Measurements from ENCODE around the gene NAV3.
A peak's percentile ranks its signal among the peaks of the same experiment; 100 is the strongest.

The NAV3 gene

DNA sequence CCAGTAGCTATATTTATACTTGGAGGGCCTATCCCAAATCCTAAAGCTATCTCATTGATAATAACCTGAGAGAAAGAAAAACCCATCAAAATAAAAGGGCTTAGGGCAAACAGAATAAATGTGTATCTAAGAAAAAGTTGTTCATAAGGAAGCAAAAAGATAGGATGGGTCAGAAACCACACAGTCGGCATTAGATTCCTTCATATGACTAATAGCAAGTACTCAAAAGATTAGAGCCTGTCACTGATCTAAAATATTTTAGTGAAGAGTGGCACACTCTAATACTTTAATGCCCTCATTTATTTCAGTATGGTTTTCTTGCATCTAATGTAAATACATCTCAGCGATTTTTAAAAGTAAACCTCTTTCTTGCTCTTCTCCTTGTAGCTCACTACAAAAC lies 17.1 kb upstream of the NAV3 start:
- Histone ChIP-seq H3K27ac (no peak overlapping the region), H3K36me3 (replicated peaks) (no peaks in the 10 kb centered on the region), H3K4me3 (ENCODE audit: low read depth, low read length) (no peak overlapping the region), H3K27me3 (replicated peaks) (no peaks in the 10 kb centered on the region)
- DNase-seq, result peak; percentile 35
- TF ChIP-seq, protein P1, sequence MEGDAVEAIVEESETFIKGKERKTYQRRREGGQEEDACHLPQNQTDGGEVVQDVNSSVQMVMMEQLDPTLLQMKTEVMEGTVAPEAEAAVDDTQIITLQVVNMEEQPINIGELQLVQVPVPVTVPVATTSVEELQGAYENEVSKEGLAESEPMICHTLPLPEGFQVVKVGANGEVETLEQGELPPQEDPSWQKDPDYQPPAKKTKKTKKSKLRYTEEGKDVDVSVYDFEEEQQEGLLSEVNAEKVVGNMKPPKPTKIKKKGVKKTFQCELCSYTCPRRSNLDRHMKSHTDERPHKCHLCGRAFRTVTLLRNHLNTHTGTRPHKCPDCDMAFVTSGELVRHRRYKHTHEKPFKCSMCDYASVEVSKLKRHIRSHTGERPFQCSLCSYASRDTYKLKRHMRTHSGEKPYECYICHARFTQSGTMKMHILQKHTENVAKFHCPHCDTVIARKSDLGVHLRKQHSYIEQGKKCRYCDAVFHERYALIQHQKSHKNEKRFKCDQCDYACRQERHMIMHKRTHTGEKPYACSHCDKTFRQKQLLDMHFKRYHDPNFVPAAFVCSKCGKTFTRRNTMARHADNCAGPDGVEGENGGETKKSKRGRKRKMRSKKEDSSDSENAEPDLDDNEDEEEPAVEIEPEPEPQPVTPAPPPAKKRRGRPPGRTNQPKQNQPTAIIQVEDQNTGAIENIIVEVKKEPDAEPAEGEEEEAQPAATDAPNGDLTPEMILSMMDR (IDR thresholded peaks at IDR 0.05; ENCODE audit: low read depth, low read length, missing control alignments), result no peak
- in situ Hi-C loops (cut with HindIII; ENCODE audit: low pct_ligation_motif_present, low sequenced_read_pairs), result no loop called here

DNA sequence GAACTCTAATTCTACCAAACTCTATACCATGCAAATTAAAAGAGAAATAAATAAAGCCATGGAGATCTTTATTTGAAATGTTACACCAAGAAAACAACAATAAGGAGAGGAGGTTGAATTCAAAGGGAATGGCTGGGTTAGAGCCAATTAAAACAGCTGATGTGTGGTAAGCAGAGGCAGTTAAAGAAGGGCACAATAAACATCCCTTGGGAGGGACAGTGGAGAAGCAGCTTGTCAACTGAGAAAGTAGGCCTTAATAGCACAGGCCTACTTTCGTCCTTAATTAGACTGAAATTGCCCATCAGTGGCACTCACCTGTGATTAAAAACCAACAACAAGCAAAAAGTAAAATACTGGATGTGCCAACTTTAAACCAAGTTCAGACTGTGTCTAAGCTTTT lies 16.3 kb upstream of the NAV3 start:
- Histone ChIP-seq H3K36me3 (replicated peaks) (no peaks in the 10 kb centered on the region), H3K27me3 (replicated peaks) (no peaks in the 10 kb centered on the region), H3K4me3 (ENCODE audit: low read depth, low read length) (no peak overlapping the region), H3K27ac (no peak overlapping the region)
- TF ChIP-seq, protein P1 (IDR thresholded peaks at IDR 0.05; ENCODE audit: low read depth, low read length, missing control alignments), result no peak
- DNase-seq, result no peak
- in situ Hi-C loops (cut with HindIII; ENCODE audit: low pct_ligation_motif_present, low sequenced_read_pairs), result no loop called here

DNA sequence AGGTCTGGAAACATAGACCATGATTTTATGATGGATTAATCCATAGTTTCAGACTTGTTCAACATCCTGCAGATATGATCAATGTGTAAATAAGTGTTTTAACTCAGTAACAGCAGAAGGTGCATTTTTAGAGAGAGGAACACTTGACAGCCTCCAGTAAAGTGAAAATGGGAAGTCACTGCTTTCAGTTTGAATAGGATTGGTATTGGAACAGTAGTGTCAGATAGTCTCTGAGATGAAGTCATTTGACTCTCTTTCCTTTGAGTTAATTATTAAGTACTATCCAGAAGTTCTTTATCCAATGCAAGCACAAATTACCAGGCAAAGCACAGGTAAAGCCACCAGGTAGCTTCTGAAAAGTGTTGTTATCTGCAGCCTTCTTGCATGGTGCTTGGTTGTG lies 14.5 kb upstream of the NAV3 start:
- in situ Hi-C loops (cut with HindIII; ENCODE audit: low pct_ligation_motif_present, low sequenced_read_pairs), result no loop called here
- H3K27ac ChIP-seq, result no peak overlapping the region
- TF ChIP-seq, protein P1 (IDR thresholded peaks at IDR 0.05; ENCODE audit: low read depth, low read length, missing control alignments), result no peak
- DNase-seq, result no peak
- no peaks in the 10 kb centered on the region for H3K27me3 ChIP-seq (replicated peaks)
- H3K4me3 ChIP-seq (ENCODE audit: low read depth, low read length), result no peak overlapping the region
- no peaks in the 10 kb centered on the region for H3K36me3 ChIP-seq (replicated peaks)

DNA sequence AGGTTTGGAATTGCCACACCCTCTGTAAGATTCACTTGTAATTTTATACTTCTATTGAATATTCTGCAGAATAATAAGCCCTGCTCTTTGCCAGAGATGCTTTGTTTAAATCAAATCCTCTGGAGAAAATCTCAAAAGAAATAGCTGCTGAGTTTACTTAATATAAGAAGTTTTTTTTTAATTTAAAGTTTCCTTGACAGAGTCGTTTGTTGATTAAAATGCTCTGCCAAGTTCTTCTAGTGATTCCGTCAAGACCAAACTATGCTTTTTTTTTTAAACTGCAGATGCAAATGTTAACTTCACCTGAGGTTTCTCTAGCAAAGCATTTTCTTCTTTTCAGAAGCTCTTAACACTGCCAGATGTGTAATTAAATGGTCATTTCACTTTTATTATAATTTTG lies 13.4 kb upstream of the NAV3 start:
- Histone ChIP-seq H3K36me3 (replicated peaks) (no peaks in the 10 kb centered on the region), H3K27ac (no peak overlapping the region), H3K4me3 (ENCODE audit: low read depth, low read length) (no peak overlapping the region), H3K27me3 (replicated peaks) (no peaks in the 10 kb centered on the region)
- TF ChIP-seq, protein P1 (IDR thresholded peaks at IDR 0.05; ENCODE audit: low read depth, low read length, missing control alignments), result no peak
- in situ Hi-C loops (cut with HindIII; ENCODE audit: low pct_ligation_motif_present, low sequenced_read_pairs), result no loop called here
- no peak for DNase-seq

DNA sequence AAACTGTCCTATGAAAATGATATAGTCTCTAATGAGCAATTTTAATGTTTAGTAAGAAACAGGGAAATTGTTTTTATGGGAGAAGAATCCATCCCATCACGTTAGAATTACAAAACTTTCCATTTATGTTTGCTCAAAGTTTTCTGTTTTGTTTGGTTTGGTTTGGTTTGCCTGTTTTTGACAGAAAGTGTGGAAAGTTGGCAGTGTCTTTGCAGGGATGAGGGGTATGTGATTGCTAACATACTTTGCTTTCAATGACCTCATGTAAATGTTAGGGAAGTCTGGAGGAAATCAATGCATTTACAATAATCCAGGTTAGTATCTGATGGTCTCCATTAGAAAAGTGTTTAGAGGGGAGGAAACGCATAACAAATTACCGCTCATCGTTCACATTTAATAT lies 12.3 kb upstream of the NAV3 start:
- Histone ChIP-seq H3K4me3 (ENCODE audit: low read depth, low read length) (no peak overlapping the region), H3K27ac (no peak overlapping the region), H3K36me3 (replicated peaks) (no peaks in the 10 kb centered on the region), H3K27me3 (replicated peaks) (no peaks in the 10 kb centered on the region)
- TF ChIP-seq, protein P1 (IDR thresholded peaks at IDR 0.05; ENCODE audit: low read depth, low read length, missing control alignments), result no peak
- in situ Hi-C loops (cut with HindIII; ENCODE audit: low pct_ligation_motif_present, low sequenced_read_pairs), result no loop called here
- DNase-seq, result no peak

DNA sequence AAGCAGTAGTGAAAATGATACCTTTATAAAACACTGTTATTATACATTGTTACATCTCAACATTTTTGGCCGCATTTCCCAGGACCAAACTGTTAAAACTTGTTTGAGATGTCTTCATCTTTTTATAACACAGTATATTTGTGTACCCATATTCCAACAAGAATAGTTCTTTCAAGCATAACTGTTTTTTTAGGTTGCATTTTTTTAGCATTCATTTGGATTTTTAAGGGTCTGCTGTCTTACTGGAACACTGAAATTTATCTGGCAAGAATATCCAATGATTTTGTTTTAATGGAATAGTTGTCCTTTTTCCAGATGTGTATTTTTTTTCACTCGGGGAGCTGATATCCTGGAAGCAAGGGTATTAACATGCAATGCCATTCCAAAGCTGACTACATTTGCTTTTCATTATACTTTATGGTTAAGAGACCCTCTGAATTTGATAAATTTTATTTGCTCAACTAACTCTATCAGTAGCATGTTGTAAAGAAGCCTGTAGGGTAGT lies 8.9 kb upstream of the NAV3 start:
- TF ChIP-seq, protein P1 (IDR thresholded peaks at IDR 0.05; ENCODE audit: low read depth, low read length, missing control alignments), result no peak
- no peak overlapping the region for H3K27ac ChIP-seq
- in situ Hi-C loops (cut with HindIII; ENCODE audit: low pct_ligation_motif_present, low sequenced_read_pairs), result no loop called here
- DNase-seq, result no peak
- H3K4me3 ChIP-seq (ENCODE audit: low read depth, low read length), result no peak overlapping the region
- no peaks in the 10 kb centered on the region for H3K27me3 ChIP-seq (replicated peaks)
- H3K36me3 ChIP-seq (replicated peaks), result no peaks in the 10 kb centered on the region
